Measurements from ENCODE around the gene HIPK4. TPM values are rescaled to one million over a fixed set of nuclear protein-coding genes. Genes with fewer than 3 reads are reported as not detected.

HIPK4 gene
- total RNA-seq, 2 donors from 2014 or later, result not detected

GRCh38 chr19:40393894-40394815 lies 4.2 kb upstream of the HIPK4 start:
- H3K4me1 Mint-ChIP-seq, result peaks cover 3% of the 10 kb centered on the region
- H3K27me3 Mint-ChIP-seq, result no peaks in the 10 kb centered on the region

DNA sequence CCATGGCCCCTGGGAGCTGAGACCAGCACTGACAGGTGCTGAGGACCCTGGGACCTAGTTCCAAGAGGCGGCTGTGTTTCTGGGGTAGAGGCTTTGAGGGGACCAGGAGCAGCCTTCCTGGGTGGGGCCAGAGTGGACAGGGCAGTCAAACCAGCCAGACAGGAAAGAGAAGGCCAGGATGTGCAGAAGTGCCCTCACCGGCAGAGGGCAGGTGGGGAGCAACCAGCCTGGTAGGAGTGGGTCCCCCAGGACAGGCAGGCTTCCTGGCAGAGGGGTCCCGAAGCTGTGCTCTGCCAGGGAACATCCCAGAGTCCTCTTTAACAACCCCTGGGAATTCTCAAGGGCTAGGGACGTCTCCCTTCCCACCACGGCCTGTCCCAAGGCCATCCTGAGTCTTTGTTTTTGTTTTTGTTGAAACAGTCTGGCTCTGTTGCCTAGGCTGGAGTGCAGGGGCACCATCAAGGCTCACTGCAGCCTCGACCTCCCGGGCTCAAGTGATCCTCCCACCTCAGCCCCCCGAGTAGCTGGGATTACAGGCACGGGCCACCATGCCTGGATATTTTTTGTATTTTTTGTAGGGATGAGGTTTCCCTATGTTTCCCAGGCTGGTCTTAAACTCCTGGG lies 3.0 kb upstream of the HIPK4 start:
- no peaks in the 10 kb centered on the region for H3K27me3 Mint-ChIP-seq
- H3K4me1 Mint-ChIP-seq, result no peaks in the 10 kb centered on the region
- no peaks in the 10 kb centered on the region for H3K9me3 ChIP-seq (ENCODE audit: control insufficient read depth, low read length, poor library complexity, severe bottlenecking)
- DNase-seq (no peak), ATAC-seq (no peak)
- no peak overlapping the region for H3K4me3 Mint-ChIP-seq
- H3K36me3 Mint-ChIP-seq (ENCODE audit: low read depth), result no peaks in the 10 kb centered on the region
- H3K27ac Mint-ChIP-seq, result peak overlapping the region; percentile 16

More at GRCh38 chr19:40393894-40394815, 4.2 kb upstream of the HIPK4 start:
- no peak overlapping the region for H3K27ac Mint-ChIP-seq
- H3K9me3 ChIP-seq (ENCODE audit: control insufficient read depth, low read length, poor library complexity, severe bottlenecking), result no peaks in the 10 kb centered on the region
- ATAC-seq (no peak), DNase-seq (no peak)
- no peak overlapping the region for H3K4me3 Mint-ChIP-seq
- H3K36me3 Mint-ChIP-seq (ENCODE audit: low read depth), result no peaks in the 10 kb centered on the region

DNA sequence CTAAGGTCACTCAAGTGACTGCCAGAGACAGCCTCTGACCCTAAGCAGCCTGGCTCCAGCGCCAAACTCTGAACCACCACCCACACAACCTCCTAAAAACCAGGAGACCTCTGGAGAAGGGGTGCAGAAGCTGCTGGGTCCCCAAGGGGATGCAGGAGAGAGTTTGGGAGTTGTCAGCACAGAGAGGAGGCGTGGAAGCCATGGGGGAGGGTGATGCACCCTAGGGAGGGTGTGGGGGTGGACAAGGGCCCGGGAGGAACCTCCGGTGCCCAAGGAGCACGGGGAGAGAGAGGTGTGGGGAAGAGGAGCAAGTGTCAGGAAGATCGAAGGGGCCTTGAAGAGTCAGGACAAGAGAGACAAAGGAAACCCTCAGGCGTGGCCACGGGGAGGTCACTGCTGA lies 2.1 kb upstream of the HIPK4 start:
- H3K36me3 Mint-ChIP-seq (ENCODE audit: low read depth), result no peaks in the 10 kb centered on the region
- no peaks in the 10 kb centered on the region for H3K27me3 Mint-ChIP-seq
- DNase-seq (no peak), ATAC-seq (no peak)
- H3K4me3 Mint-ChIP-seq, result no peak overlapping the region
- no peak overlapping the region for H3K27ac Mint-ChIP-seq
- no peaks in the 10 kb centered on the region for H3K9me3 ChIP-seq (ENCODE audit: control insufficient read depth, low read length, poor library complexity, severe bottlenecking)
- H3K4me1 Mint-ChIP-seq, result no peaks in the 10 kb centered on the region

- ATAC-seq (no peak), DNase-seq (no peak)
- peaks cover 4% of the 10 kb centered on the region for H3K4me1 Mint-ChIP-seq
- peaks cover 6% of the 10 kb centered on the region for H3K27me3 Mint-ChIP-seq
- H3K4me3 Mint-ChIP-seq, result no peak overlapping the region
- H3K36me3 Mint-ChIP-seq (ENCODE audit: low read depth), result no peaks in the 10 kb centered on the region
- H3K9me3 ChIP-seq (ENCODE audit: control insufficient read depth, low read length, poor library complexity, severe bottlenecking), result no peaks in the 10 kb centered on the region
- H3K27ac Mint-ChIP-seq, result no peak overlapping the region
Measured at GRCh38 chr19:40389404-40390083, 437 bp downstream of the HIPK4 start.

GRCh38 chr19:40388481-40388880 lies 1.5 kb downstream of the HIPK4 start:
- H3K4me3 Mint-ChIP-seq, result no peak overlapping the region
- H3K36me3 Mint-ChIP-seq (ENCODE audit: low read depth), result no peaks in the 10 kb centered on the region
- DNase-seq (no peak), ATAC-seq (no peak)
- peaks cover 4% of the 10 kb centered on the region for H3K4me1 Mint-ChIP-seq
- H3K9me3 ChIP-seq (ENCODE audit: control insufficient read depth, low read length, poor library complexity, severe bottlenecking), result no peaks in the 10 kb centered on the region
- no peak overlapping the region for H3K27ac Mint-ChIP-seq
- peaks cover 6% of the 10 kb centered on the region for H3K27me3 Mint-ChIP-seq

DNA sequence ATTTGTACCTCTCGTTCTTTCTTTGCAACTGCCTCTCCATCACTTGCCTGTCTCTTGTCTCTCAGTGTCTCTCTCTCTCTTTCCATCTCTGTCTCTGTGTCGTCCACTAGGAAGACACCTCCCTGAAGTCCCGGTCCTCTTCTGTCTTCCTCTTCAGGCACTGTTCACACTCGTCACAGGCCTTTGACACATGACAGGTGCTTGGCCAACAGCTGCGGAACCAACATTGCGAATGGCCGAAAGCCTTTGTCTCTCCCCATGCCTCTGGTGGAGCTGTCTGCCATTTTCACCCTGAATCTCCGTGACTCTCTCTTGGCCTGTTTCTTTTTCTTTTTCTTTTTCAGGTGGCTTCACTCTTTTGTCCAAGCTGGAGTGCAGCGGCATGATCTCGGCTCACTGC lies 2.8 kb downstream of the HIPK4 start:
- H3K36me3 Mint-ChIP-seq (ENCODE audit: low read depth), result no peaks in the 10 kb centered on the region
- DNase-seq (no peak), ATAC-seq (no peak)
- H3K9me3 ChIP-seq (ENCODE audit: control insufficient read depth, low read length, poor library complexity, severe bottlenecking), result no peaks in the 10 kb centered on the region
- H3K27me3 Mint-ChIP-seq, result peaks cover 6% of the 10 kb centered on the region
- H3K27ac Mint-ChIP-seq, result no peak overlapping the region
- H3K4me1 Mint-ChIP-seq, result peaks cover 4% of the 10 kb centered on the region
- H3K4me3 Mint-ChIP-seq, result no peak overlapping the region

GRCh38 chr19:40383668-40384248 lies 6.2 kb downstream of the HIPK4 start:
- Mint-ChIP-seq H3K4me1 (peaks cover 4% of the 10 kb centered on the region), H3K27ac (peak overlapping the region; percentile 56), H3K36me3 (ENCODE audit: low read depth) (no peaks in the 10 kb centered on the region), H3K27me3 (peaks cover 6% of the 10 kb centered on the region), H3K4me3 (no peak overlapping the region)
- no peaks in the 10 kb centered on the region for H3K9me3 ChIP-seq (ENCODE audit: control insufficient read depth, low read length, poor library complexity, severe bottlenecking)
- DNase-seq (no peak), ATAC-seq (no peak)

DNA sequence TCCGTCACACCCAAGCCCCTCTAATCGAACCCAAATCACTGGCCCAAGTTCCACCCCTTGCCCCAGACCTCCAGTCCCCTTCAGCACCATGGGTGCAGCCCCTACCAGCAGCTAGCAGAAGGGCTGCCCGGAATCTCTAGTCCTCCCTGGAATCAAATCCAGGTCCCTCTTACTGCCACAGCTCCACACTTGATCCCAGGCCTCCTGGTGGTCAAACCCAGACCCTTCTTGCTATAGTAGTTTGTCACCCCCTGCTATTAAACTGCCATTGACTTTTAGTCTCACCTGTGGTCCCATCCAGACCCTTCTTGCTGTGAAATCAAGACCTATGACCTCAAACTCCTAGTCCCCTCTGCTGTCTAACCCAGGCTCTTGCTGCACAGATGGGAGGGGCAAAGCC lies 8.7 kb downstream of the HIPK4 start:
- no peak for DNase-seq
- Mint-ChIP-seq H3K4me3 (no peak overlapping the region), H3K36me3 (ENCODE audit: low read depth) (no peaks in the 10 kb centered on the region), H3K27ac (peak overlapping the region; percentile 56), H3K27me3 (peaks cover 6% of the 10 kb centered on the region), H3K4me1 (peaks cover 4% of the 10 kb centered on the region)
- no peak for ATAC-seq
- no peaks in the 10 kb centered on the region for H3K9me3 ChIP-seq (ENCODE audit: control insufficient read depth, low read length, poor library complexity, severe bottlenecking)

- H3K4me1 Mint-ChIP-seq, result peaks cover 6% of the 10 kb centered on the region
- no peak overlapping the region for H3K4me3 Mint-ChIP-seq
- H3K9me3 ChIP-seq (ENCODE audit: control insufficient read depth, low read length, poor library complexity, severe bottlenecking), result no peaks in the 10 kb centered on the region
- H3K27me3 Mint-ChIP-seq, result peaks cover 6% of the 10 kb centered on the region
- DNase-seq, result no peak
- H3K36me3 Mint-ChIP-seq (ENCODE audit: low read depth), result no peaks in the 10 kb centered on the region
- no peak overlapping the region for H3K27ac Mint-ChIP-seq
- no peak for ATAC-seq
Measured at GRCh38 chr19:40380199-40381037, 9.6 kb downstream of the HIPK4 start.

DNA sequence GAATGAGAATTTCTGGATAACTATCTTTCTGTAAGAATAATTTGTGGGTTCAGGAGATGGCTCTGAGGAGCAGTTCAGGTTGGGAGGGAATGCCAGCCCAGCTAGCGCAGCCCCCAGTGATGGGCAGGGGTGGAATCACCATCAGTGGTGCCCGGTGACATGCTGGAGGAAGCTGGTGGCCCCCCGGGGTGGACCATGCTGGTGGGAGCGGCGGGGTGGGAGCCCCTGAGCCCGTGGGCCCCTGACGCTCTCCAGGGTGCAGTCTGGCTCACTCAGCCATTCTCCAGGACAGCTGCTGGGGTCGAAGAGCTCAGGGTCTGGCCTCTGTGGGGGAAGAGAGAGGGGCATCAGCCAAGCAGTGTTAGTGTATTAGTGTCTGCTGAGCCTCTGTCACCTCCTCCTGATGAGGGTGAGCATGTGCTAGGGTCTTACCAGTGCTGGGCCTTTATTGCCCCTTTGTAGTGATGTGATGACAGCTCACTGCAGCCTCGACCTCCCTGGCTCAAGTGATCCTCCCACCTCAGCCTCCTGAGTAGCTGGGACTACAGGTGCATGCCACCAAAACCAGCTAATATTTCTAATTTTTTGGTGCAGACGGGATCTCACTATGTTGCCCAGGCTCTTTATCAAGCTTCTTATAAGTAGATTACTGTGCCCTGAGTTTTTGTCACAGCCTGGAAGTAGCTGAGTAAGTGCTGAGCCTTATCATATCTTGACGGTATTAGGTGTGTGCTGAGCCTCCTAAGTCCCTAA lies 10.4 kb downstream of the HIPK4 start:
- H3K27ac Mint-ChIP-seq, result no peak overlapping the region
- ATAC-seq (no peak), DNase-seq (no peak)
- peaks cover 1% of the 10 kb centered on the region for H3K36me3 Mint-ChIP-seq (ENCODE audit: low read depth)
- H3K4me3 Mint-ChIP-seq, result no peak overlapping the region
- H3K4me1 Mint-ChIP-seq, result peaks cover 5% of the 10 kb centered on the region
- no peaks in the 10 kb centered on the region for H3K9me3 ChIP-seq (ENCODE audit: control insufficient read depth, low read length, poor library complexity, severe bottlenecking)
- H3K27me3 Mint-ChIP-seq, result no peaks in the 10 kb centered on the region

GRCh38 chr19:40378509-40378908 lies 11.5 kb downstream of the HIPK4 start:
- no peak for ATAC-seq
- no peaks in the 10 kb centered on the region for H3K9me3 ChIP-seq (ENCODE audit: control insufficient read depth, low read length, poor library complexity, severe bottlenecking)
- no peaks in the 10 kb centered on the region for H3K27me3 Mint-ChIP-seq
- no peak overlapping the region for H3K4me3 Mint-ChIP-seq
- peaks cover 3% of the 10 kb centered on the region for H3K36me3 Mint-ChIP-seq (ENCODE audit: low read depth)
- no peak for DNase-seq
- no peak overlapping the region for H3K27ac Mint-ChIP-seq
- peaks cover 7% of the 10 kb centered on the region for H3K4me1 Mint-ChIP-seq

- peaks cover 7% of the 10 kb centered on the region for H3K4me1 Mint-ChIP-seq
- H3K27me3 Mint-ChIP-seq, result no peaks in the 10 kb centered on the region
- H3K36me3 Mint-ChIP-seq (ENCODE audit: low read depth), result peaks cover 3% of the 10 kb centered on the region
Measured at GRCh38 chr19:40377876-40378385, 12.1 kb downstream of the HIPK4 start.

More at GRCh38 chr19:40377876-40378385, 12.1 kb downstream of the HIPK4 start:
- no peak overlapping the region for H3K4me3 Mint-ChIP-seq
- no peak for ATAC-seq
- DNase-seq, result no peak
- H3K9me3 ChIP-seq (ENCODE audit: control insufficient read depth, low read length, poor library complexity, severe bottlenecking), result no peaks in the 10 kb centered on the region
- no peak overlapping the region for H3K27ac Mint-ChIP-seq
